Measurements from ENCODE around the gene HSD17B10. TPM values are rescaled to one million over a fixed set of nuclear protein-coding genes. Genes with fewer than 3 reads are reported as not detected.
A peak's percentile ranks its signal among the peaks of the same experiment; 100 is the strongest.
"Not testable (repeated sequence)": the region's sequence is repeated elsewhere in the genome, so short reads cannot be mapped to it uniquely, and the experiment has no call there.

The HSD17B10 gene
- total RNA-seq, 2 donors from 2014 or later: 107 to 120 TPM

DNA sequence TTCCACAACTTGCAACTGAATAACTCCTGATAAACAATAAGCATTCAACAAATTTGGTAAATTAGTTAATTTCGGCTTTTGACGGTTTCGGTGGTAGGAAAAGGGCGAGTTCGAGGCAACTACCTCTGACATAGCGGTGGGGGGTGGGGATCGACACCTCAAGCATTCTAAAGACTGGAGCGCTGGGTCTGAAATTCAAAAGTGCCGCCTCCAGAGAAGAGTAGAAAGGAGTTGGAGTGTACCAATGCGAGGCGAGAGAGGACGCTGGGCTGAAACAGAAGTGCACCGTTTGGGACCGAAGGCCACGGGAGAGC lies 12.4 kb downstream of the HSD17B10 start:
- no peaks in the 10 kb centered on the region for H3K9me3 ChIP-seq (ENCODE audit: control insufficient read depth, low read length)
- 0% methylated on average over 9 to 15 of the region's 15 CpGs for WGBS, 2 experiments (ENCODE audit: insufficient coverage in 1 of 2, insufficient read length in 1 of 2)
- peaks cover 4% of the 10 kb centered on the region for H3K4me1 Mint-ChIP-seq
- H3K36me3 ChIP-seq (ENCODE audit: control insufficient read depth, insufficient read depth, low read length): no peaks in the 10 kb centered on the region
- peaks cover 2% of the 10 kb centered on the region for H3K36me3 Mint-ChIP-seq (ENCODE audit: low read depth)
- H3K4me3 Mint-ChIP-seq: peak overlapping the region; percentile 76
- H3K27ac Mint-ChIP-seq: peak overlapping the region; percentile 97
- DNase-seq: no peak
- H3K27me3 ChIP-seq (ENCODE audit: control insufficient read depth, insufficient read depth, low read length, poor library complexity, severe bottlenecking): no peaks in the 10 kb centered on the region
- peaks cover 64% of the 10 kb centered on the region for H3K9me3 Mint-ChIP-seq
- H3K4me1 ChIP-seq (ENCODE audit: control insufficient read depth, insufficient read depth, low read length): no peaks in the 10 kb centered on the region
- no peak for TF ChIP-seq CTCF (conservative IDR thresholded peaks at IDR 0.05)
- peak overlapping the region; percentile 92 for H3K27ac ChIP-seq (ENCODE audit: low read depth, low read length)
- no peaks in the 10 kb centered on the region for H3K27me3 Mint-ChIP-seq (ENCODE audit: insufficient read depth)
- peak overlapping the region; percentile 85 for H3K4me3 ChIP-seq (ENCODE audit: low read length)
- peak overlapping the region; percentile 93 for H3K9ac ChIP-seq (ENCODE audit: extremely low read depth, low read length, poor library complexity, severe bottlenecking)

- H3K4me1 Mint-ChIP-seq: peaks cover 4% of the 10 kb centered on the region
- no peaks in the 10 kb centered on the region for H3K27me3 Mint-ChIP-seq (ENCODE audit: insufficient read depth)
- no peak overlapping the region for H3K9ac ChIP-seq (ENCODE audit: extremely low read depth, low read length, poor library complexity, severe bottlenecking)
- H3K36me3 ChIP-seq (ENCODE audit: control insufficient read depth, insufficient read depth, low read length): no peaks in the 10 kb centered on the region
- peaks cover 2% of the 10 kb centered on the region for H3K36me3 Mint-ChIP-seq (ENCODE audit: low read depth)
- peak overlapping the region; percentile 76 for H3K4me3 Mint-ChIP-seq
- H3K9me3 ChIP-seq (ENCODE audit: control insufficient read depth, low read length): no peaks in the 10 kb centered on the region
- H3K4me3 ChIP-seq (ENCODE audit: low read length): peak overlapping the region; percentile 85
- peaks cover 60% of the 10 kb centered on the region for H3K9me3 Mint-ChIP-seq
- DNase-seq: no peak
- no peaks in the 10 kb centered on the region for H3K27me3 ChIP-seq (ENCODE audit: control insufficient read depth, insufficient read depth, low read length, poor library complexity, severe bottlenecking)
- 62% methylated on average over 2 of the region's 2 CpGs; no CpG with 5 or more reads in 1 of the 2 experiments for WGBS, 2 experiments (ENCODE audit: insufficient coverage in 1 of 2, insufficient read length in 1 of 2)
- H3K27ac ChIP-seq (ENCODE audit: low read depth, low read length): no peak overlapping the region
- no peaks in the 10 kb centered on the region for H3K4me1 ChIP-seq (ENCODE audit: control insufficient read depth, insufficient read depth, low read length)
- no peak overlapping the region for H3K27ac Mint-ChIP-seq
- TF ChIP-seq CTCF (conservative IDR thresholded peaks at IDR 0.05): no peak
Measured at GRCh38 chrX:53421125-53421524, 13.0 kb downstream of the HSD17B10 start.

- peaks cover 53% of the 10 kb centered on the region for H3K9me3 Mint-ChIP-seq
- not testable (repeated sequence) for H3K9ac ChIP-seq (ENCODE audit: extremely low read depth, low read length, poor library complexity, severe bottlenecking); H3K4me3 Mint-ChIP-seq; H3K27me3 ChIP-seq (ENCODE audit: control insufficient read depth, insufficient read depth, low read length, poor library complexity, severe bottlenecking); H3K9me3 ChIP-seq (ENCODE audit: control insufficient read depth, low read length); H3K27ac Mint-ChIP-seq; H3K4me1 Mint-ChIP-seq; H3K27ac ChIP-seq (ENCODE audit: low read depth, low read length); H3K36me3 ChIP-seq (ENCODE audit: control insufficient read depth, insufficient read depth, low read length); H3K36me3 Mint-ChIP-seq (ENCODE audit: low read depth); H3K4me1 ChIP-seq (ENCODE audit: control insufficient read depth, insufficient read depth, low read length); H3K27me3 Mint-ChIP-seq (ENCODE audit: insufficient read depth); DNase-seq
- WGBS, 2 experiments (ENCODE audit: insufficient coverage in 1 of 2, insufficient read length in 1 of 2): 83% methylated on average over 2 of the region's 3 CpGs; no CpG with 5 or more reads in 1 of the 2 experiments
- H3K4me3 ChIP-seq (ENCODE audit: low read length): peak overlapping the region; percentile 85
Measured at GRCh38 chrX:53420351-53420750, 13.8 kb downstream of the HSD17B10 start.

DNA sequence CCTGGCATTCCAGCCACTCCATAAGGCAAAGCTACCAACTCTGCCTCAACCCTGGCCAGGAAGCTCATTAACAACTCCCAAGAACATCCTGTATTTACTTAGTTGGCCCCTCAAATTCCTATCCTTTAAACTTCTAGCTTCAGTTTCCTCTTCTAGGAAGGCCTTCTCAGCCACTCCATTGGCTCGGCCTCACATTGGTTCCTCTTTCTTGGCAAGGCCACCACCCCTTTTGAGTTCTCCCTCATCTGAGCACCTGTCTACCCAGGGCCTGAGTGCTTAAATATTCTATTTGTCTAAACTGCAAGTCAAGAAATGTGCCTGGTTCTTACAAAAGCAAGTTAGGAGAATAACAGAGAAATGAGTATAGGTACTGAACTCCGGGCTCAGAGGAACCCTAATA lies 21.7 kb downstream of the HSD17B10 start:
- Histone ChIP-seq H3K27me3 (ENCODE audit: control insufficient read depth, insufficient read depth, low read length, poor library complexity, severe bottlenecking) (no peaks in the 10 kb centered on the region), H3K9ac (ENCODE audit: extremely low read depth, low read length, poor library complexity, severe bottlenecking) (no peak overlapping the region), H3K27ac (ENCODE audit: low read depth, low read length) (no peak overlapping the region), H3K9me3 (ENCODE audit: control insufficient read depth, low read length) (no peaks in the 10 kb centered on the region), H3K36me3 (ENCODE audit: control insufficient read depth, insufficient read depth, low read length) (peaks cover 42% of the 10 kb centered on the region), H3K4me3 (ENCODE audit: low read length) (no peak overlapping the region), H3K4me1 (ENCODE audit: control insufficient read depth, insufficient read depth, low read length) (no peaks in the 10 kb centered on the region)
- no peak for DNase-seq
- no peak overlapping the region for H3K27ac Mint-ChIP-seq
- peaks cover 51% of the 10 kb centered on the region for H3K9me3 Mint-ChIP-seq
- peaks cover 43% of the 10 kb centered on the region for H3K36me3 Mint-ChIP-seq (ENCODE audit: low read depth)
- 86% methylated on average over 2 of the region's 2 CpGs; no CpG with 5 or more reads in 1 of the 2 experiments for WGBS, 2 experiments (ENCODE audit: insufficient coverage in 1 of 2, insufficient read length in 1 of 2)
- no peaks in the 10 kb centered on the region for H3K27me3 Mint-ChIP-seq (ENCODE audit: insufficient read depth)
- H3K4me3 Mint-ChIP-seq: no peak overlapping the region
- no peaks in the 10 kb centered on the region for H3K4me1 Mint-ChIP-seq
- no peak for TF ChIP-seq CTCF (conservative IDR thresholded peaks at IDR 0.05)
